Psoas muscle (tissue), 8 donors: ENCODE measurements around the gene CXorf58. TPM values are rescaled to one million over a fixed set of nuclear protein-coding genes. Genes with fewer than 3 reads are reported as not detected.

Experiments
- ATAC-seq, 4 donors: fragments of 200-7000 bp; cut with Tn5 transposase; one replicate each; pipeline ENCODE4 v1.9.1; 2020; ENCODE audit warnings: moderate library complexity in 3 of 4, mild to moderate bottlenecking in 2 of 4
- DNase-seq, 2 donors: peaks; one replicate each; pipeline ENCODE4 v3.0.0-alpha.2; 2020
- H3K27ac ChIP-seq: fragments of 200-600 bp; one replicate; pipeline ENCODE4 v1.8.0; 2022
- H3K27me3 ChIP-seq, 3 donors: fragments of 200-600 bp in 1 of 3; one replicate each; pipeline versions ENCODE4 v1.6.1 to v1.8.0; 2013 to 2022; ENCODE audit warnings: low read length in 2 of 3, mild to moderate bottlenecking in 2 of 3, moderate library complexity in 1 of 3; ENCODE audit not compliant: insufficient read depth in 3 of 3
- H3K36me3 ChIP-seq, 2 donors: fragments of 200-600 bp in 1 of 2; one replicate each; pipeline versions ENCODE4 v1.6.1 to v1.8.0; 2013 to 2022; ENCODE audit warnings: low read depth in 1 of 2, mild to moderate bottlenecking in 1 of 2, moderate library complexity in 1 of 2; ENCODE audit not compliant: insufficient read depth in 1 of 2
- H3K4me1 ChIP-seq: fragments of 200-600 bp; one replicate; pipeline ENCODE4 v1.8.0; 2022
- H3K4me3 ChIP-seq: fragments of 200-600 bp; one replicate; pipeline ENCODE4 v1.8.0; 2022; ENCODE audit warnings: mild to moderate bottlenecking
- H3K9me3 ChIP-seq: fragments of 200-600 bp; one replicate; pipeline ENCODE4 v1.8.0; 2022
- CTCF ChIP-seq: fragments of 200-600 bp; IDR thresholded peaks from one replicate; pipeline ENCODE4 v1.8.0; 2022; ENCODE audit warnings: antibody characterized with exemption
- WGBS, 3 donors: extraction: QIAGEN DNeasy Blood & Tissue Kit; methylation state at CpG; one replicate each; pipeline versions ENCODE4 v1.1.6 to v1.1.7; 2013; 5-methylcytosine and 5-hydroxymethylcytosine counted together
- intact Hi-C, 2 donors: fragments of 100-400 bp; cut with DNase I; formaldehyde crosslinking; loops; one replicate each; pipeline versions ENCODE4 v1.11.0 to v1.14.2; 2022
- polyA plus RNA-seq, 3 donors: library from polyadenylated mRNA; stranded (reverse); fragments of 200-250 nt; gene quantifications; one replicate each; pipeline ENCODE4 v1.2.3, GENCODE V29; 2013
- total RNA-seq, 4 donors: library from RNA; stranded (reverse); fragmentation: NEBNext Ultra II Directional in 2 of 4; extraction: Animal tissue kit (Norgen Biotek cat#: 25700) in 2 of 4; gene quantifications; one replicate each; pipeline versions ENCODE4 v1.2.1 to v1.2.4, GENCODE V29; 2021 to 2023
- donor health status: healthy with polysubstance abuse.
- donor health status: DM: no; HTN: no; CAD: no; lungs with moderate emphysema.
- donor health status: Bipolar disorder and iron deficiency.
- donor health status: healthy.
- donor health status: DM: yes; HTN: yes; CAD: no.
- donor health status: DM: no; HTN: no; CAD: no.
- donor health status: DM: no; HTN: no; CAD: no.
- donor health status: DM: yes; HTN: yes; CAD: no.

CXorf58 gene
- total and polyA plus RNA-seq, 7 donors = 0.08 to 0.50 (median 0.17) TPM; not detected in 2

- Histone ChIP-seq H3K27me3 (no peaks in the 10 kb centered on the region), H3K4me3 (no peak overlapping the region), H3K36me3 (no peaks in the 10 kb centered on the region), H3K27ac (no peak overlapping the region), H3K4me1 (no peaks in the 10 kb centered on the region), H3K9me3 (no peaks in the 10 kb centered on the region)
- WGBS, 3 donors = 76 to 82% (median 80%) methylated on average over 4 of the region's 4 CpGs
- intact Hi-C loops = no loop called here
- ATAC-seq (no peak), DNase-seq (no peak)
- TF ChIP-seq CTCF = no peak
Measured at GRCh38 chrX:23884427-23885024, 23.3 kb upstream of the CXorf58 start.

DNA sequence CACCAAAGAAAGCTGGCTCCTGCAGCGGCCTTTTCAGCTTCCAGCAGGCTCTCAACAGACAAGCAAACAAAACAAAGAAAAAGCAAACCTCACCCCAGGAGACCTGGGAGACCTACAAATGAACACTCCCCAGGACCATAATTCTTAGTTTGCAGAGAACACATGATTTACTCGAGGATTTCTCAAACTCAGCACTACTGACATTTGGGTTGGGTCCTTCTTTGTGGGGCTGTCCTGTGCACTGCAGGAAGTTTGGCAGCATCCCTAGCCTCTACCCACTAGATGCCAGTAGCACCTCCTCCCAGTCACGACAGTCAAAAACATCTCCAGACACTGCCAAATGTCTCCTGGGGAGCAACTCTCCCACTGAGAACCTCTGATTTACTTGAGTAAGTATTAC is 22.0 kb upstream of the CXorf58 start:
- H3K4me3 ChIP-seq = no peak overlapping the region
- TF ChIP-seq CTCF = no peak
- DNase-seq (no peak), ATAC-seq (no peak)
- H3K36me3 ChIP-seq = no peaks in the 10 kb centered on the region
- no peaks in the 10 kb centered on the region for H3K4me1 ChIP-seq
- no peaks in the 10 kb centered on the region for H3K9me3 ChIP-seq
- intact Hi-C loops = no loop called here
- 48 to 81% (median 60%) methylated on average over 3 of the region's 3 CpGs for WGBS, 3 donors
- H3K27ac ChIP-seq = no peak overlapping the region
- H3K27me3 ChIP-seq = no peaks in the 10 kb centered on the region

DNA sequence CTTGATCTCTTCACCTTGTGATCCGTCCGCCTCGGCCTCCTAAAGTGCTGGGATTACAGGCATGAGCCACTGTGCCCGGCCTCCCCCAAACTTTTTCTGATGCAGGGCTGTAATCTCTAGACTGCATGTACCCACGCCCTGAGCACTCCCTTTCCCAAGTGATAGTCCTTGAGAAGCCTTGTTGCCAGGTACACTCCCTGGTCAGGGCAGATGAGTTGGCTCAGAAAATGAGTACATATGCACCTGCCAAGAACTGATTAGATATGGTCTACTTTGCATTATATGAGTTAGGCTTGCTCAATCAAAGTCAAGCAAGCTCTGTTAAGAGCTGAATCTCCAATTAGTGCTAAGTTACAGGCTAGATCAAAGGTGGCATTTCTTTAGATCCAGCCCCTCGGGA is 20.4 kb upstream of the CXorf58 start:
- intact Hi-C loops = no loop called here
- DNase-seq (no peak), ATAC-seq (no peak)
- no peaks in the 10 kb centered on the region for H3K27me3 ChIP-seq
- no peaks in the 10 kb centered on the region for H3K36me3 ChIP-seq
- H3K4me1 ChIP-seq = no peaks in the 10 kb centered on the region
- TF ChIP-seq CTCF = no peak
- H3K9me3 ChIP-seq = no peaks in the 10 kb centered on the region
- whole genome bisulfite sequencing, 3 donors = 84 to 91% (median 90%) methylated on average over 6 of the region's 6 CpGs
- no peak overlapping the region for H3K27ac ChIP-seq
- H3K4me3 ChIP-seq = no peak overlapping the region

DNA sequence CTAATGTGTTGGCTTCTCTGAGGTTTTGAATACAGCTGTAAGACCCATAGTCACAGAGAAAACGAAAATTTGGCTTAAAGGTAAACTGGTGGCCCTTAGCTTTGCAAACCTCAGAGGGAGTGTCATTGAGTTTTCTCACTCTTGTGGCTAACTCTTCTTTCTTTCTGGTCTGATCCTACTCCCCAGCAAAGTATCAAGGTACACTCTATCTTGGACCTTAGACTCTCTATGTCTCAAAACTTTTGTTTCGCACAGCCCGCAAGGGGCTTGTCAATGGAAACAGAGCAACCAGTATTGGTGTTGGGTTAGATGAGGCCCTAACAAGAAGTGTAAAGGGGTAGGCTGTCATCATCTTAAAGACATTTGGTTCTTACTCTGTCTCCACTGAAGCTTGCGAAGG is 19.9 kb upstream of the CXorf58 start:
- Histone ChIP-seq H3K9me3 (no peaks in the 10 kb centered on the region), H3K27me3 (no peaks in the 10 kb centered on the region), H3K4me1 (no peaks in the 10 kb centered on the region), H3K4me3 (no peak overlapping the region), H3K27ac (no peak overlapping the region), H3K36me3 (no peaks in the 10 kb centered on the region)
- no peak for ATAC-seq
- no peak for DNase-seq
- no peak for TF ChIP-seq CTCF
- 82 to 97% (median 96%) methylated on average over 4 of the region's 4 CpGs for WGBS, 3 donors
- intact Hi-C loops = no loop called here

- no peak for ATAC-seq
- intact Hi-C loops = no loop called here
- no peak overlapping the region for H3K27ac ChIP-seq
Measured at GRCh38 chrX:23888887-23889501, 18.8 kb upstream of the CXorf58 start.

More at GRCh38 chrX:23888887-23889501, 18.8 kb upstream of the CXorf58 start:
- no peak for DNase-seq
- TF ChIP-seq CTCF = no peak
- Histone ChIP-seq H3K36me3 (no peaks in the 10 kb centered on the region), H3K27me3 (no peaks in the 10 kb centered on the region), H3K4me3 (no peak overlapping the region), H3K9me3 (no peaks in the 10 kb centered on the region), H3K4me1 (no peaks in the 10 kb centered on the region)
- 77 to 97% (median 79%) methylated on average over 3 of the region's 3 CpGs for WGBS, 3 donors
